Ureter (tissue), 1 donor: ENCODE measurements around the gene LRPAP1. TPM values are rescaled to one million over a fixed set of nuclear protein-coding genes. Genes with fewer than 3 reads are reported as not detected.

ENCODE experiments used
- DNase-seq: peaks from one replicate; pipeline ENCODE4 v3.0.0-alpha.2; 2020; ENCODE audit warnings: low spot score
- total RNA-seq: library from RNA; stranded (reverse); gene quantifications from one replicate; pipeline ENCODE4 v1.2.4, GENCODE V29; 2023
- donor health status: DM: yes; HTN: yes; CAD: no.

The LRPAP1 gene
- total RNA-seq, 1 donor from 2014 or later, result 145 TPM

GRCh38 chr4:3485011-3485791, 47.0 kb downstream of the LRPAP1 start:
- DNase-seq, result no peak

- peak; percentile 85 for DNase-seq
Measured at GRCh38 chr4:3484057-3484973, 47.9 kb downstream of the LRPAP1 start.

GRCh38 chr4:3483471-3483921, 48.7 kb downstream of the LRPAP1 start:
- no peak for DNase-seq

GRCh38 chr4:3482707-3483106, 49.5 kb downstream of the LRPAP1 start:
- DNase-seq, result no peak

GRCh38 chr4:3481783-3482393, 50.3 kb downstream of the LRPAP1 start:
- no peak for DNase-seq

- DNase-seq, result no peak
Measured at GRCh38 chr4:3481113-3481531, 51.1 kb downstream of the LRPAP1 start.

GRCh38 chr4:3480528-3481112, 51.6 kb downstream of the LRPAP1 start:
- DNase-seq, result peak; percentile 75

- DNase-seq, result no peak
Measured at GRCh38 chr4:3479358-3480101, 52.7 kb downstream of the LRPAP1 start.

GRCh38 chr4:3478446-3479357, 53.5 kb downstream of the LRPAP1 start:
- no peak for DNase-seq

- DNase-seq, result no peak
Measured at GRCh38 chr4:3477750-3478430, 54.3 kb downstream of the LRPAP1 start.

- no peak for DNase-seq
Measured at GRCh38 chr4:3476936-3477749, 55.1 kb downstream of the LRPAP1 start.

GRCh38 chr4:3476341-3476747, 55.9 kb downstream of the LRPAP1 start:
- no peak for DNase-seq

- no peak for DNase-seq
Measured at GRCh38 chr4:3475713-3476260, 56.4 kb downstream of the LRPAP1 start.

- no peak for DNase-seq
Measured at GRCh38 chr4:3475041-3475712, 57.0 kb downstream of the LRPAP1 start.

- DNase-seq, result no peak
Measured at GRCh38 chr4:3473996-3474765, 58.0 kb downstream of the LRPAP1 start.

GRCh38 chr4:3473181-3473950, 58.9 kb downstream of the LRPAP1 start:
- DNase-seq, result no peak
